ENCODE measurements around the gene SLAMF8. TPM values are rescaled to one million over a fixed set of nuclear protein-coding genes. Genes with fewer than 3 reads are reported as not detected.

The SLAMF8 gene
- total RNA-seq, 2 donors from 2014 or later, result not detected

GRCh38 chr1:159815926-159816325, 10.7 kb upstream of the SLAMF8 start:
- Mint-ChIP-seq H3K36me3 (ENCODE audit: low read depth) (no peaks in the 10 kb centered on the region), H3K27ac (no peak overlapping the region), H3K27me3 (ENCODE audit: insufficient read depth) (peaks cover 42% of the 10 kb centered on the region), H3K4me3 (no peak overlapping the region), H3K4me1 (peaks cover 3% of the 10 kb centered on the region), H3K9me3 (no peaks in the 10 kb centered on the region)
- Histone ChIP-seq H3K4me1 (ENCODE audit: control insufficient read depth, insufficient read depth, low read length) (no peaks in the 10 kb centered on the region), H3K4me3 (ENCODE audit: low read length) (no peak overlapping the region), H3K27ac (ENCODE audit: low read depth, low read length) (no peak overlapping the region), H3K27me3 (ENCODE audit: control insufficient read depth, insufficient read depth, low read length, poor library complexity, severe bottlenecking) (peaks cover 26% of the 10 kb centered on the region), H3K9ac (ENCODE audit: extremely low read depth, low read length, poor library complexity, severe bottlenecking) (no peak overlapping the region), H3K36me3 (ENCODE audit: control insufficient read depth, insufficient read depth, low read length) (no peaks in the 10 kb centered on the region), H3K9me3 (ENCODE audit: control insufficient read depth, low read length) (no peaks in the 10 kb centered on the region)
- no peak for TF ChIP-seq CTCF (conservative IDR thresholded peaks at IDR 0.05)
- 90 to 97% methylated on average over 2 to 8 of the region's 8 CpGs for WGBS, 2 experiments (ENCODE audit: insufficient coverage in 1 of 2, insufficient read length in 1 of 2)
- DNase-seq, result no peak

- no peaks in the 10 kb centered on the region for H3K36me3 ChIP-seq (ENCODE audit: control insufficient read depth, insufficient read depth, low read length)
- no peak overlapping the region for H3K4me3 ChIP-seq (ENCODE audit: low read length)
- TF ChIP-seq CTCF (conservative IDR thresholded peaks at IDR 0.05), result no peak
- Mint-ChIP-seq H3K36me3 (ENCODE audit: low read depth) (no peaks in the 10 kb centered on the region), H3K4me3 (no peak overlapping the region), H3K9me3 (no peaks in the 10 kb centered on the region), H3K27ac (no peak overlapping the region), H3K27me3 (ENCODE audit: insufficient read depth) (peaks cover 40% of the 10 kb centered on the region), H3K4me1 (peaks cover 6% of the 10 kb centered on the region)
- WGBS, 2 experiments (ENCODE audit: insufficient coverage in 1 of 2, insufficient read length in 1 of 2), result 90 to 96% methylated on average over 6 to 10 of the region's 11 CpGs
- no peak overlapping the region for H3K27ac ChIP-seq (ENCODE audit: low read depth, low read length)
- peaks cover 21% of the 10 kb centered on the region for H3K27me3 ChIP-seq (ENCODE audit: control insufficient read depth, insufficient read depth, low read length, poor library complexity, severe bottlenecking)
- no peak overlapping the region for H3K9ac ChIP-seq (ENCODE audit: extremely low read depth, low read length, poor library complexity, severe bottlenecking)
- no peak for DNase-seq
- H3K9me3 ChIP-seq (ENCODE audit: control insufficient read depth, low read length), result no peaks in the 10 kb centered on the region
- H3K4me1 ChIP-seq (ENCODE audit: control insufficient read depth, insufficient read depth, low read length), result no peaks in the 10 kb centered on the region
Observed at GRCh38 chr1:159817276-159818041, 9.2 kb upstream of the SLAMF8 start.

GRCh38 chr1:159821171-159821867, 5.4 kb upstream of the SLAMF8 start:
- no peak for DNase-seq
- peaks cover 32% of the 10 kb centered on the region for H3K4me1 Mint-ChIP-seq

More at GRCh38 chr1:159821171-159821867, 5.4 kb upstream of the SLAMF8 start:
- H3K9me3 Mint-ChIP-seq, result no peaks in the 10 kb centered on the region
- H3K27ac Mint-ChIP-seq, result no peak overlapping the region
- 91 to 100% methylated on average over 1 to 9 of the region's 9 CpGs for WGBS, 2 experiments (ENCODE audit: insufficient coverage in 1 of 2, insufficient read length in 1 of 2)
- Histone ChIP-seq H3K9me3 (ENCODE audit: control insufficient read depth, low read length) (no peaks in the 10 kb centered on the region), H3K4me1 (ENCODE audit: control insufficient read depth, insufficient read depth, low read length) (peaks cover 3% of the 10 kb centered on the region), H3K27ac (ENCODE audit: low read depth, low read length) (no peak overlapping the region), H3K36me3 (ENCODE audit: control insufficient read depth, insufficient read depth, low read length) (no peaks in the 10 kb centered on the region), H3K4me3 (ENCODE audit: low read length) (no peak overlapping the region), H3K9ac (ENCODE audit: extremely low read depth, low read length, poor library complexity, severe bottlenecking) (no peak overlapping the region), H3K27me3 (ENCODE audit: control insufficient read depth, insufficient read depth, low read length, poor library complexity, severe bottlenecking) (peaks cover 34% of the 10 kb centered on the region)
- H3K4me3 Mint-ChIP-seq, result no peak overlapping the region
- no peaks in the 10 kb centered on the region for H3K36me3 Mint-ChIP-seq (ENCODE audit: low read depth)
- peak; percentile 65 for TF ChIP-seq CTCF (conservative IDR thresholded peaks at IDR 0.05)
- H3K27me3 Mint-ChIP-seq (ENCODE audit: insufficient read depth), result peaks cover 55% of the 10 kb centered on the region

All from endodermal cell (in vitro differentiated cells).